Ovary (tissue), 9 donors: Measurements from ENCODE around the gene TCF12. TPM values are rescaled to one million over a fixed set of nuclear protein-coding genes. Genes with fewer than 3 reads are reported as not detected.

ENCODE experiments used
- DNase-seq, 5 donors: peaks; one replicate each; pipeline ENCODE4 v3.0.0-alpha.2; 2019 to 2020
- H3K27ac ChIP-seq, 2 donors: fragments of 200-600 bp; one replicate each; pipeline versions ENCODE4 v1.5.1 to v1.8.0; 2019 to 2022
- H3K27me3 ChIP-seq: fragments of 200-600 bp; one replicate; pipeline ENCODE4 v1.8.0; 2022
- H3K36me3 ChIP-seq: fragments of 200-600 bp; sonication (generic); one replicate; pipeline ENCODE4 v1.5.1; 2019
- H3K4me1 ChIP-seq: one replicate; pipeline ENCODE4 v1.8.1; 2013; ENCODE audit warnings: mild to moderate bottlenecking, moderate library complexity; ENCODE audit not compliant: insufficient read depth
- H3K4me3 ChIP-seq: fragments of 200-600 bp; sonication (generic); one replicate; pipeline ENCODE4 v1.5.1; 2017
- H3K9me3 ChIP-seq, 2 donors: fragments of 200-600 bp in 1 of 2; sonication (generic) in 1 of 2; one replicate each; pipeline versions ENCODE4 v1.5.1 to v1.8.1; 2013 to 2019; ENCODE audit warnings: mild to moderate bottlenecking in 1 of 2, moderate library complexity in 1 of 2
- CTCF ChIP-seq, 3 donors: fragments of 450-650 bp in 2 of 3; fragments of 200-600 bp in 1 of 3; IDR thresholded peaks; one replicate each; pipeline versions ENCODE4 v1.5.1 to v1.8.0; 2016 to 2022; ENCODE audit warnings: antibody characterized with exemption in 3 of 3, mild to moderate bottlenecking in 1 of 3
- EP300 ChIP-seq: sonication (generic); formaldehyde crosslinking; IDR thresholded peaks from one replicate; pipeline ENCODE4 v1.6.1; 2017; ENCODE audit warnings: antibody characterized with exemption
- POLR2A ChIP-seq: fragments of 450-650 bp; IDR thresholded peaks from one replicate; pipeline ENCODE4 v1.6.1; 2017; ENCODE audit warnings: antibody characterized with exemption, mild to moderate bottlenecking, moderate library complexity
- WGBS, 3 donors: extraction: QIAGEN DNeasy Blood & Tissue Kit in 1 of 3; methylation state at CpG; one replicate each; pipeline versions ENCODE4 v1.1.5 to v1.1.7; 2013 to 2017; 5-methylcytosine and 5-hydroxymethylcytosine counted together
- intact Hi-C, 4 donors: fragments of 100-400 bp; cut with DNase I; formaldehyde crosslinking; loops; one replicate each; pipeline versions ENCODE4 v1.11.0 to v1.15.1; 2022 to 2023
- polyA plus RNA-seq, 2 donors: library from polyadenylated mRNA; stranded (reverse); fragments of 200-250 nt in 1 of 2; fragments of 350-450 nt in 1 of 2; fragmentation: Illumina TruSeq in 1 of 2; extraction: RNeasy Lipid Tissue Mini Kit (QIAGEN cat#74804) in 1 of 2; gene quantifications; one replicate each; pipeline ENCODE4 v1.2.3, GENCODE V29; 2013 to 2014
- total RNA-seq, 7 donors: library from RNA; depleted of rRNA in 2 of 7; stranded (reverse); fragments of >200 nt in 2 of 7; fragmentation: NEBNext Ultra II Directional in 3 of 7; extraction: Animal tissue kit (Norgen Biotek cat#: 25700) in 3 of 7; gene quantifications; one replicate each; pipeline versions ENCODE4 v1.1.0 to v1.2.4, GENCODE V29; 2016 to 2023
- donor health status: DM: no; HTN: no; CAD: no; lungs with moderate emphysema.
- donor health status: DM: no; HTN: no; CAD: no.
- donor health status: Bipolar disorder and iron deficiency.
- donor health status: DM: yes; HTN: yes; CAD: no.
- donor health status: DM: no; HTN: no; CAD: no.
- donor health status: DM: yes; HTN: yes; CAD: no.

TCF12 gene
- total and polyA plus RNA-seq, 9 donors: 28.6 to 150 (median 116) TPM

GRCh38 chr15:57059026-57059660 is 140.7 kb downstream of the TCF12 start:
- intact Hi-C loops: no loop called here
- H3K4me1 ChIP-seq: peaks cover 10% of the 10 kb centered on the region
- H3K27me3 ChIP-seq: no peaks in the 10 kb centered on the region
- DNase-seq: no peak
- no peaks in the 10 kb centered on the region for H3K9me3 ChIP-seq
- 96 to 98% (median 97%) methylated on average over 2 of the region's 2 CpGs for WGBS, 3 donors
- H3K4me3 ChIP-seq: no peak overlapping the region
- H3K36me3 ChIP-seq: no peaks in the 10 kb centered on the region
- TF ChIP-seq EP300: no peak
- no peak for TF ChIP-seq CTCF (IDR thresholded peaks at IDR 0.05)
- no peak for TF ChIP-seq POLR2A
- H3K27ac ChIP-seq: no peak overlapping the region

GRCh38 chr15:57060799-57061198 is 142.4 kb downstream of the TCF12 start:
- no peaks in the 10 kb centered on the region for H3K9me3 ChIP-seq
- no peak for DNase-seq
- no peak overlapping the region for H3K4me3 ChIP-seq
- no peaks in the 10 kb centered on the region for H3K27me3 ChIP-seq
- peaks cover 10% of the 10 kb centered on the region for H3K4me1 ChIP-seq
- H3K36me3 ChIP-seq: no peaks in the 10 kb centered on the region
- WGBS, 3 donors: 41 to 73% (median 68%) methylated on average over 2 of the region's 2 CpGs
- TF ChIP-seq CTCF (IDR thresholded peaks at IDR 0.05): no peak
- no peak for TF ChIP-seq POLR2A
- no peak for TF ChIP-seq EP300
- intact Hi-C loops: no loop called here
- no peak overlapping the region for H3K27ac ChIP-seq

GRCh38 chr15:57061281-57061680 is 142.8 kb downstream of the TCF12 start:
- Histone ChIP-seq H3K27ac (no peak overlapping the region), H3K36me3 (no peaks in the 10 kb centered on the region), H3K4me3 (no peak overlapping the region), H3K27me3 (no peaks in the 10 kb centered on the region), H3K4me1 (peaks cover 10% of the 10 kb centered on the region), H3K9me3 (no peaks in the 10 kb centered on the region)
- intact Hi-C loops: no loop called here
- 88 to 91% (median 88%) methylated on average over 2 of the region's 2 CpGs for WGBS, 3 donors
- no peak for TF ChIP-seq EP300
- no peak for TF ChIP-seq CTCF (IDR thresholded peaks at IDR 0.05)
- TF ChIP-seq POLR2A: no peak
- no peak for DNase-seq

- TF ChIP-seq POLR2A (no peak), EP300 (no peak), CTCF (IDR thresholded peaks at IDR 0.05) (no peak)
- no peaks in the 10 kb centered on the region for H3K9me3 ChIP-seq
- DNase-seq: no peak
- WGBS, 3 donors: 97 to 99% (median 98%) methylated on average over 2 of the region's 2 CpGs
- intact Hi-C loops: no loop called here
- H3K27ac ChIP-seq: no peak overlapping the region
- H3K36me3 ChIP-seq: no peaks in the 10 kb centered on the region
- H3K4me1 ChIP-seq: peaks cover 8% of the 10 kb centered on the region
- no peaks in the 10 kb centered on the region for H3K27me3 ChIP-seq
- H3K4me3 ChIP-seq: no peak overlapping the region
These were observed 143.3 kb downstream of the TCF12 start for GRCh38 chr15:57061696-57062095.
